Fibroblast of skin of scalp (primary cell): ENCODE results near the gene RNF212.
A peak's percentile ranks its signal among the peaks of the same experiment; 100 is the strongest.
"Not testable (repeated sequence)": the region's sequence is repeated elsewhere in the genome, so short reads cannot be mapped to it uniquely, and the experiment has no call there.

ENCODE experiments used
- DNase-seq: peaks from one replicate; pipeline ENCODE4 v3.0.0-alpha.2; 2013

The RNF212 gene

GRCh38 chr4:1062419-1062818 is 50.9 kb downstream of the RNF212 start:
- no peak for DNase-seq

- DNase-seq, result no peak
Observed at GRCh38 chr4:1061760-1062159, 51.6 kb downstream of the RNF212 start.

GRCh38 chr4:1061056-1061700 is 52.2 kb downstream of the RNF212 start:
- DNase-seq, result no peak

- no peak for DNase-seq
Observed at GRCh38 chr4:1060621-1061020, 52.7 kb downstream of the RNF212 start.

GRCh38 chr4:1060121-1060520 is 53.2 kb downstream of the RNF212 start:
- DNase-seq, result no peak

GRCh38 chr4:1058997-1059665 is 54.2 kb downstream of the RNF212 start:
- no peak for DNase-seq

GRCh38 chr4:1058198-1058996 is 55.0 kb downstream of the RNF212 start:
- peak; percentile 27 for DNase-seq

- no peak for DNase-seq
Observed at GRCh38 chr4:1057403-1057745, 56.0 kb downstream of the RNF212 start.

GRCh38 chr4:1056671-1057402 is 56.5 kb downstream of the RNF212 start:
- DNase-seq, result no peak

GRCh38 chr4:1055721-1056590 is 57.4 kb downstream of the RNF212 start:
- DNase-seq, result peak; percentile 53

GRCh38 chr4:1055243-1055701 is 58.1 kb downstream of the RNF212 start:
- DNase-seq, result not testable (repeated sequence)

GRCh38 chr4:1054696-1055242 is 58.6 kb downstream of the RNF212 start:
- DNase-seq, result not testable (repeated sequence)

- DNase-seq, result not testable (repeated sequence)
Observed at GRCh38 chr4:1053891-1054290, 59.5 kb downstream of the RNF212 start.

GRCh38 chr4:1053080-1053661 is 60.2 kb downstream of the RNF212 start:
- DNase-seq, result peak; percentile 92

- no peak for DNase-seq
Observed at GRCh38 chr4:1052231-1052671, 61.1 kb downstream of the RNF212 start.

GRCh38 chr4:1051472-1051871 is 61.9 kb downstream of the RNF212 start:
- no peak for DNase-seq

- no peak for DNase-seq
Observed at GRCh38 chr4:1050486-1051213, 62.7 kb downstream of the RNF212 start.

- no peak for DNase-seq
Observed at GRCh38 chr4:1049591-1049905, 63.8 kb downstream of the RNF212 start.

GRCh38 chr4:1048773-1049590 is 64.4 kb downstream of the RNF212 start:
- DNase-seq, result no peak
